GM12878 (cell line): ENCODE data around the gene XRCC2. TPM values are rescaled to one million over a fixed set of nuclear protein-coding genes. Genes with fewer than 3 reads are reported as not detected.

Experiments
- E2F8 ChIP-seq: fragments of 450-650 bp; IDR thresholded peaks from 2 replicates; pipeline ENCODE4 v1.6.1; 2018; ENCODE audit warnings: mild to moderate bottlenecking, low read depth, moderate library complexity; ENCODE audit not compliant: partially characterized antibody
- EP300 ChIP-seq, 2 experiments: fragments of 150-350 bp in 1 of 2; IDR thresholded peaks; 2 replicates each; pipeline ENCODE4 v1.6.1; 2011 to 2012; ENCODE audit warnings: low read depth in 2 of 2, low read length in 2 of 2, borderline replicate concordance in 1 of 2, improper control_type of control experiment in 1 of 2, inconsistent platforms in 1 of 2; ENCODE audit not compliant: control insufficient read depth in 1 of 2
- FOS ChIP-seq: IDR thresholded peaks from 3 replicates; pipeline ENCODE4 v1.6.1; 2011; ENCODE audit warnings: borderline replicate concordance; ENCODE audit not compliant: insufficient read length; ENCODE audit errors: extremely low read depth
- HSF1 ChIP-seq: fragments of 150-350 bp; IDR thresholded peaks from 2 replicates; pipeline ENCODE4 v1.6.1; 2014; ENCODE audit warnings: mild to moderate bottlenecking, low read depth, low read length
- NFYA ChIP-seq: IDR thresholded peaks from 2 replicates; pipeline ENCODE4 v1.6.1; 2011; ENCODE audit warnings: low read depth, mild to moderate bottlenecking, low read length, improper control_type of control experiment, borderline replicate concordance
- RBBP5 ChIP-seq: fragments of 200-600 bp; sonication (generic); conservative IDR thresholded peaks from 2 replicates; pipeline ENCODE4 v1.6.1; 2016
- RCOR1 ChIP-seq: conservative IDR thresholded peaks from 2 replicates; pipeline ENCODE4 v1.6.1; 2012; ENCODE audit warnings: low read depth, low read length, improper control_type of control experiment
- SPI1 ChIP-seq: IDR thresholded peaks from 2 replicates; pipeline ENCODE4 v1.6.1; 2011; ENCODE audit warnings: low read depth, mild to moderate bottlenecking, low read length, moderate library complexity, borderline replicate concordance; ENCODE audit not compliant: insufficient read depth
- YY1 ChIP-seq: IDR thresholded peaks from 2 replicates; pipeline ENCODE4 v1.6.1; 2011; ENCODE audit warnings: low read depth, mild to moderate bottlenecking, low read length
- ZNF24 ChIP-seq: fragments of 450-650 bp; IDR thresholded peaks from 2 replicates; pipeline ENCODE4 v1.6.1; 2017; ENCODE audit warnings: antibody characterized with exemption, mild to moderate bottlenecking
- polyA plus RNA-seq, 11 experiments: library from polyadenylated mRNA; depleted of rRNA in 4 of 11; unstranded in 6 of 11; stranded (reverse) in 5 of 11; fragments of >200 nt; fragmentation: Nextera tagmentation in 4 of 11; fragmentation: Illumina TruSeq in 1 of 11; extraction: Ambion mirVana in 4 of 11; extraction: Trizol in 1 of 11; gene quantifications; 1 replicate in 1 of 11; 2 replicates in 10 of 11; pipeline versions ENCODE4 v1.2.1 to v1.2.3, GENCODE V29; 2011 to 2016; ENCODE audit warnings: inconsistent platforms in 2 of 11, missing spikeins in 2 of 11, low read depth in 1 of 11
- total RNA-seq, 4 experiments: library from RNA; depleted of rRNA in 3 of 4; stranded (reverse); fragments of >200 nt in 3 of 4; fragmentation: Illumina TruSeq in 1 of 4; extraction: Trizol in 1 of 4; gene quantifications; 2 replicates each; pipeline versions ENCODE4 v1.2.1 to v1.2.3, GENCODE V29; 2013 to 2021
- TF ChIP-seq, protein P1 (sequence below): fragments of 450-650 bp; formaldehyde crosslinking; IDR thresholded peaks from 2 replicates; pipeline ENCODE4 v1.4.0; 2020; ENCODE audit warnings: mild to moderate bottlenecking, moderate library complexity
- TF ChIP-seq, protein P2 (sequence below): fragments of 450-650 bp; formaldehyde crosslinking; IDR thresholded peaks from 2 replicates; pipeline ENCODE4 v1.5.0; 2022; ENCODE audit warnings: mild to moderate bottlenecking, missing genetic modification characterization

XRCC2 gene
- total and polyA plus RNA-seq, 10 of the 15 experiments (the other 5 are each of a cell fraction or from before 2014, with no cell fraction given): 4.8 to 21.4 (median 13.9) TPM

DNA sequence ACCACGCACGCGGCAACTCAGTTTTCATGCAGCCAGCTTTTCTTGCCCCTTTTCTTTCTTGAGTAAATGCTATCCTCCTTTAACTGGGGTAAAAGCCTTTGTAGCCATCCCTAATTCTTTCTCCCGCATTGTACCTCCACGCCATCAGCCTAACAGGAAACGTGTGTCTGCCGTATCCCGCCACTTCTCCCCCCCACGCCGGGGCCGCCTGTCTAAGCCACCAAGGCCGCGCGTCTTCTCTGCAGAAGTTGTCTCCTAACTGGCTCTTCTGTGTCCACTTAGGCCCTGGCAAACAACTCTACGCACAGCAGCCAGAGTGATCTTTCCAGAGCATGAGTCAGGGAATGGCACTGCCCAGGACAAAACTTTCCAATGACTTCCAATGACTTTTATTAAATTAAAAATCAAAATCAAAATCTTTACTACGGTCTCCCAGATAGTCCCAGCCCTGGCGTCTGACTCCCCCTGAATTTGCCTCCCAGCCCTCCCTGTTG lies 74.6 kb downstream of the XRCC2 start (continued):
- TF ChIP-seq, protein P1, sequence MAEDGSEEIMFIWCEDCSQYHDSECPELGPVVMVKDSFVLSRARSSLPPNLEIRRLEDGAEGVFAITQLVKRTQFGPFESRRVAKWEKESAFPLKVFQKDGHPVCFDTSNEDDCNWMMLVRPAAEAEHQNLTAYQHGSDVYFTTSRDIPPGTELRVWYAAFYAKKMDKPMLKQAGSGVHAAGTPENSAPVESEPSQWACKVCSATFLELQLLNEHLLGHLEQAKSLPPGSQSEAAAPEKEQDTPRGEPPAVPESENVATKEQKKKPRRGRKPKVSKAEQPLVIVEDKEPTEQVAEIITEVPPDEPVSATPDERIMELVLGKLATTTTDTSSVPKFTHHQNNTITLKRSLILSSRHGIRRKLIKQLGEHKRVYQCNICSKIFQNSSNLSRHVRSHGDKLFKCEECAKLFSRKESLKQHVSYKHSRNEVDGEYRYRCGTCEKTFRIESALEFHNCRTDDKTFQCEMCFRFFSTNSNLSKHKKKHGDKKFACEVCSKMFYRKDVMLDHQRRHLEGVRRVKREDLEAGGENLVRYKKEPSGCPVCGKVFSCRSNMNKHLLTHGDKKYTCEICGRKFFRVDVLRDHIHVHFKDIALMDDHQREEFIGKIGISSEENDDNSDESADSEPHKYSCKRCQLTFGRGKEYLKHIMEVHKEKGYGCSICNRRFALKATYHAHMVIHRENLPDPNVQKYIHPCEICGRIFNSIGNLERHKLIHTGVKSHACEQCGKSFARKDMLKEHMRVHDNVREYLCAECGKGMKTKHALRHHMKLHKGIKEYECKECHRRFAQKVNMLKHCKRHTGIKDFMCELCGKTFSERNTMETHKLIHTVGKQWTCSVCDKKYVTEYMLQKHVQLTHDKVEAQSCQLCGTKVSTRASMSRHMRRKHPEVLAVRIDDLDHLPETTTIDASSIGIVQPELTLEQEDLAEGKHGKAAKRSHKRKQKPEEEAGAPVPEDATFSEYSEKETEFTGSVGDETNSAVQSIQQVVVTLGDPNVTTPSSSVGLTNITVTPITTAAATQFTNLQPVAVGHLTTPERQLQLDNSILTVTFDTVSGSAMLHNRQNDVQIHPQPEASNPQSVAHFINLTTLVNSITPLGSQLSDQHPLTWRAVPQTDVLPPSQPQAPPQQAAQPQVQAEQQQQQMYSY (CRISPR knock-in tag): no peak
- no peak for TF ChIP-seq YY1
- TF ChIP-seq E2F8: no peak
- TF ChIP-seq FOS: no peak
- TF ChIP-seq NFYA: no peak
- no peak for TF ChIP-seq RBBP5
- no peak for TF ChIP-seq EP300 (IDR thresholded peaks at IDR 0.05; ENCODE audit: borderline replicate concordance in 1 of 2, control insufficient read depth in 1 of 2, low read depth in 2 of 2, low read length in 2 of 2)
- TF ChIP-seq, protein P2, sequence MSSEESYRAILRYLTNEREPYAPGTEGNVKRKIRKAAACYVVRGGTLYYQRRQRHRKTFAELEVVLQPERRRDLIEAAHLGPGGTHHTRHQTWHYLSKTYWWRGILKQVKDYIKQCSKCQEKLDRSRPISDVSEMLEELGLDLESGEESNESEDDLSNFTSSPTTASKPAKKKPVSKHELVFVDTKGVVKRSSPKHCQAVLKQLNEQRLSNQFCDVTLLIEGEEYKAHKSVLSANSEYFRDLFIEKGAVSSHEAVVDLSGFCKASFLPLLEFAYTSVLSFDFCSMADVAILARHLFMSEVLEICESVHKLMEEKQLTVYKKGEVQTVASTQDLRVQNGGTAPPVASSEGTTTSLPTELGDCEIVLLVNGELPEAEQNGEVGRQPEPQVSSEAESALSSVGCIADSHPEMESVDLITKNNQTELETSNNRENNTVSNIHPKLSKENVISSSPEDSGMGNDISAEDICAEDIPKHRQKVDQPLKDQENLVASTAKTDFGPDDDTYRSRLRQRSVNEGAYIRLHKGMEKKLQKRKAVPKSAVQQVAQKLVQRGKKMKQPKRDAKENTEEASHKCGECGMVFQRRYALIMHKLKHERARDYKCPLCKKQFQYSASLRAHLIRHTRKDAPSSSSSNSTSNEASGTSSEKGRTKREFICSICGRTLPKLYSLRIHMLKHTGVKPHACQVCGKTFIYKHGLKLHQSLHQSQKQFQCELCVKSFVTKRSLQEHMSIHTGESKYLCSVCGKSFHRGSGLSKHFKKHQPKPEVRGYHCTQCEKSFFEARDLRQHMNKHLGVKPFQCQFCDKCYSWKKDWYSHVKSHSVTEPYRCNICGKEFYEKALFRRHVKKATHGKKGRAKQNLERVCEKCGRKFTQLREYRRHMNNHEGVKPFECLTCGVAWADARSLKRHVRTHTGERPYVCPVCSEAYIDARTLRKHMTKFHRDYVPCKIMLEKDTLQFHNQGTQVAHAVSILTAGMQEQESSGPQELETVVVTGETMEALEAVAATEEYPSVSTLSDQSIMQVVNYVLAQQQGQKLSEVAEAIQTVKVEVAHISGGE (CRISPR knock-in tag): no peak
- no peak for TF ChIP-seq HSF1
- TF ChIP-seq RCOR1: no peak
- TF ChIP-seq SPI1: no peak
- TF ChIP-seq ZNF24: no peak
